WI38 (cell line): Measurements from ENCODE around the gene EFCAB12.

ENCODE experiments used
- H3K4me3 ChIP-seq: 2 replicates; pipeline ENCODE4 v1.5.1; 2011; ENCODE audit warnings: low read depth, mild to moderate bottlenecking, control low read depth, low read length
- CTCF ChIP-seq: IDR thresholded peaks from 2 replicates; pipeline ENCODE4 v1.5.1; 2012; ENCODE audit warnings: low read depth, mild to moderate bottlenecking, control low read depth, low read length

Gene EFCAB12

GRCh38 chr3:129429080-129429451 lies 630 bp upstream of the EFCAB12 start:
- no peak for TF ChIP-seq CTCF
- H3K4me3 ChIP-seq = no peak overlapping the region; the same call in 1 of the 2 replicates

- peak overlapping the region; percentile 60 for H3K4me3 ChIP-seq
- no peak for TF ChIP-seq CTCF
Observed at GRCh38 chr3:129428007-129428375, 445 bp downstream of the EFCAB12 start.

- no peak for TF ChIP-seq CTCF
- H3K4me3 ChIP-seq = no peak overlapping the region
Observed at GRCh38 chr3:129425619-129426018, 2.8 kb downstream of the EFCAB12 start.

- no peak overlapping the region for H3K4me3 ChIP-seq
- TF ChIP-seq CTCF = no peak
Observed at GRCh38 chr3:129425213-129425612, 3.2 kb downstream of the EFCAB12 start.

GRCh38 chr3:129424185-129424841 lies 4.1 kb downstream of the EFCAB12 start:
- no peak overlapping the region for H3K4me3 ChIP-seq

GRCh38 chr3:129422897-129423296 lies 5.5 kb downstream of the EFCAB12 start:
- no peak for TF ChIP-seq CTCF

More at GRCh38 chr3:129424185-129424841, 4.1 kb downstream of the EFCAB12 start:
- no peak for TF ChIP-seq CTCF

GRCh38 chr3:129421988-129422745 lies 6.3 kb downstream of the EFCAB12 start:
- no peak overlapping the region for H3K4me3 ChIP-seq
- no peak for TF ChIP-seq CTCF

More at GRCh38 chr3:129422897-129423296, 5.5 kb downstream of the EFCAB12 start:
- H3K4me3 ChIP-seq = no peak overlapping the region
